ENCODE measurements around the gene PRKCA. TPM values are rescaled to one million over a fixed set of nuclear protein-coding genes. Genes with fewer than 3 reads are reported as not detected.

The PRKCA gene
- total RNA-seq, 2 experiments from 2014 or later, result 75.1 to 78.5 TPM

DNA sequence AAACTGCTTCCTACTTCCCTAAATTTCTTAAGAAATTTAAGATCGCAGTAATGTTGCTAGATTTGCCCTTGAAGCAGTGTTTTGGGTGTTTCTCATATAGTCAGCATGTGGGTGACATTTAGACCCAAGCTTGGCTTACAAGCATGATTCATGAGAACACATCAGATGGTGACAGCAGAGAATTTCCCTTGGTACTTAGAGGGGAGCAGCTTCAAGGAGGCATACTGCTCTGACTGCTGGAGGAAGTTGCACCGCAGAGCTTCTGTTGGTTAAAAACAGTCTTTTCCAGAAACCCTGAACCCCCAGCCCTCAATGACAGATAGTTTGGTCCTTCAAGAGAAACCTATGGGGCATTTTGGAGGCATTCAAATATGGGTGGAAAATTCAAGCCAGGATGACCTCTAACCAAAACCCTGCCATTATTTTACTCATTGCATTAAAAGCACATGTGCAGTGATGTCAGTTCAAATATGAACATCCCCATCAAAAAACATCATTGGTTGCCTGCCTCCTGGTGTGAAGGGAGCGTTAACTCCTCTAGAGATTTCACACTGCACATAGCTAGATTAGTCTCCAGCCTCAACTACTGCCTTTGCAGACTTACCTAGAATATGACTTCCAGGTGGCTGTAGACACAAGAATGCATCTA is 331.0 kb downstream of the PRKCA start:
- Mint-ChIP-seq H3K4me1 (ENCODE audit: low read depth) (peaks cover 55% of the 10 kb centered on the region), H3K36me3 (peaks cover 6% of the 10 kb centered on the region), H3K4me3 (no peak overlapping the region), H3K27ac (peak overlapping the region; percentile 61), H3K27me3 (no peaks in the 10 kb centered on the region), H3K9me3 (no peaks in the 10 kb centered on the region)
- POLR2A ChIA-PET, result interaction anchor here (0.7 to 1.2 kb wide), 6 partner anchors 17 to 464 kb away, joined by 3 to 6 read pairs (median 4); no protein-coding TSS in a partner anchor
- intact Hi-C loops (cut with micrococcal nuclease), result loop anchor here (1.0 to 5.0 kb wide), 7 partner anchors 23 to 321 kb away; no protein-coding TSS in a partner anchor
- CTCF ChIA-PET, result interaction anchor here (1.3 to 2.4 kb wide), 4 partner anchors 67 to 433 kb away, joined by 3 to 9 read pairs (median 6); no protein-coding TSS in a partner anchor
- DNase-seq, result peak; percentile 70

DNA sequence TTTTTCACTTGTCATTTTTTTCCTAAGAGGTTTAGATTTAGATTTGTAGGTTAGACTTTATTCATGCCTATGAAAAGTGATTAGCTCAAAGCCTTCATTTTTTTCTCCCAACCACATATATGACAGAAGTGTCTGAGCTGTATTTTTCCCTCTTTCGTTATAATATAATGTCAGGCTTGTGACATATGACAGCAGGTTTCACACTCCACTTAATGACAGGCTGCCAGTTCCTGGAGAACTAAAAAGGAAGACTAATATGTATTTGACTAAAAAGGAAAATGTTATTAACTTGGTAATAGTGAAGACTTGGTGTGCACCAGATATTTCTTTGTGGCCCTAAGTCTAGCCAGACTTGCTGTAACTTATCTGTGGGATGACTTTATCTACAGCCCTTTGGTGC is 331.8 kb downstream of the PRKCA start:
- ChIA-PET CTCF (interaction anchor here (1.3 to 2.4 kb wide), 4 partner anchors 67 to 433 kb away, joined by 3 to 9 read pairs (median 6); no protein-coding TSS in a partner anchor), POLR2A (interaction anchor here (0.9 to 1.2 kb wide), 2 partner anchors 22 to 115 kb away, joined by 3 read pairs; no protein-coding TSS in a partner anchor)
- Mint-ChIP-seq H3K27me3 (no peaks in the 10 kb centered on the region), H3K4me3 (no peak overlapping the region), H3K36me3 (peaks cover 6% of the 10 kb centered on the region), H3K4me1 (ENCODE audit: low read depth) (peaks cover 56% of the 10 kb centered on the region), H3K27ac (peak overlapping the region; percentile 61), H3K9me3 (no peaks in the 10 kb centered on the region)
- DNase-seq, result no peak
- intact Hi-C loops (cut with micrococcal nuclease), result loop anchor here (5.0 kb wide), 2 partner anchors 122 to 322 kb away; no protein-coding TSS in a partner anchor

DNA sequence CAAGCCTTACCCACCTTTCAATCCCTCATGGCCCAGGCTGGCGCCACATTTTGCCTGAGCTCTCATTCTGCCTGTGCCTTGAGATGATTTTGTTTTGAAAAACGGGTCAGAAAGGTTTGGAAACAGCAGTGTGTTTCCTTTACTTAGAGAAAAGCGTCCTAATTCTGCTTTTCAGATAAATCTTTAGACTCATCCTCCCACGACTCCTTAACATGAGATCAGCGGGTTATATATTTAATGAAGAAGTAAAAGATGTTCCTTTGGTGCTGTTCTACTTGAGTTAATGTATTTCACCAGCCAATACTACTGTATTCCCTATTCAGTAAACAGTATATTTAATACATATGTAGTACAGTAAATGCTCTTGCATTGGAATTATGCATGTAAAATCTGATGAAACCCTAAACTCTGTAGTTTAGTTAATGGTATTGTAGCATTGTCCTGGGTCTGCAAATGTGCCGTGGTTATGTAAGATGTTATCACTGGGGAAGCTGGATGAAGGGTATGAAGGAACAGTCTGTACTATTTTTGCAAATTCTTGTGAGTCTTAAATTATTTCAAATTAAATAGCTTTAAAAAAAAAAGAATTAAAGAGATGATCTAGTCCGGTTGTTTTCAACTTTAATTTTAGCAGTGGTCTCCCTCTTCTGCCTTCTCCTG is 333.1 kb downstream of the PRKCA start:
- Mint-ChIP-seq H3K4me3 (no peak overlapping the region), H3K4me1 (ENCODE audit: low read depth) (peaks cover 50% of the 10 kb centered on the region), H3K36me3 (peaks cover 10% of the 10 kb centered on the region), H3K27me3 (no peaks in the 10 kb centered on the region), H3K27ac (peak overlapping the region; percentile 74), H3K9me3 (no peaks in the 10 kb centered on the region)
- intact Hi-C loops (cut with micrococcal nuclease), result no loop called here
- POLR2A ChIA-PET, result no interaction called here
- no peak for DNase-seq
- CTCF ChIA-PET, result no interaction called here

DNA sequence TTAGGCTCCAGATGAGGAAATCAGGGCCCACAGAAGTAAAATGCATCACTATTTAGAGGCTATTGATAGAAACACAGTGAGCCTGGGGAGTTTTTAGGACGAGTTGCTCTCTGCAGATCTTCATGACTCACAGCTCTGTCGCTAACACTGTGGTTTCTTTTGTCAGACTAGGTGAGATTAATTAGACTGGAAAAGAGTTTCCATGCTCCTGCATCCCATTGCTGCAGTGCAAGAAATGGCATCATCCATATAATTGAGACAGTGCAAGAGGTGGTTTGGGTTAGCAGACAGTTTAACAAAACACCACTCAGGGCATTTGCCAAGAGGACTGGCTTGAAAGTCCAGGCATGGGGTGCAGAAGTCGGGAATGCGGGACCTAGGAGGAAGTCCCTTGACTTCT is 333.7 kb downstream of the PRKCA start:
- intact Hi-C loops (cut with micrococcal nuclease), result no loop called here
- H3K4me1 Mint-ChIP-seq (ENCODE audit: low read depth), result peaks cover 46% of the 10 kb centered on the region
- no peaks in the 10 kb centered on the region for H3K27me3 Mint-ChIP-seq
- H3K27ac Mint-ChIP-seq, result peak overlapping the region; percentile 74
- CTCF ChIA-PET, result no interaction called here
- DNase-seq, result no peak
- H3K9me3 Mint-ChIP-seq, result no peaks in the 10 kb centered on the region
- POLR2A ChIA-PET, result no interaction called here
- H3K36me3 Mint-ChIP-seq, result peaks cover 10% of the 10 kb centered on the region
- H3K4me3 Mint-ChIP-seq, result no peak overlapping the region

DNA sequence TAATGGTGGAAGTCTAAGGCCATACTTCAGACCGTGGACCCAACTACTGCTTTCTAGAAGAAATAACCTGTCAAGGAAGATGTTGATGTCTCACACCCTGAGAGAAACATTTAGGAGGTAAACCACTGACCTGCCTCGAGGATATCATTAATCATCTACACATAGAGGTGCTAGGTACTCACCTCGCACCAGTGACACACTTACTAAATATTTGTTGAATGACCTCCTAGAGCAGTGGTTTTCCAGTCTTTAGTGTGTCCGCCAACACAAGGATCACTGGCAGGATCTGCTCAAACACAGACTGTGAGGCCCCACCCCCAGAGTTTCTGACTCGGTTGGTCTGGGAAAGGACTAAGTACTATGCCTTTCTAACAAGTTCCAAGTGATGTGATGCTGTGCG is 335.1 kb downstream of the PRKCA start:
- no peak overlapping the region for H3K4me3 Mint-ChIP-seq
- H3K27me3 Mint-ChIP-seq, result no peaks in the 10 kb centered on the region
- intact Hi-C loops (cut with micrococcal nuclease), result no loop called here
- POLR2A ChIA-PET, result no interaction called here
- DNase-seq, result no peak
- no peak overlapping the region for H3K27ac Mint-ChIP-seq
- H3K9me3 Mint-ChIP-seq, result no peaks in the 10 kb centered on the region
- H3K4me1 Mint-ChIP-seq (ENCODE audit: low read depth), result peaks cover 44% of the 10 kb centered on the region
- peaks cover 20% of the 10 kb centered on the region for H3K36me3 Mint-ChIP-seq
- CTCF ChIA-PET, result no interaction called here

DNA sequence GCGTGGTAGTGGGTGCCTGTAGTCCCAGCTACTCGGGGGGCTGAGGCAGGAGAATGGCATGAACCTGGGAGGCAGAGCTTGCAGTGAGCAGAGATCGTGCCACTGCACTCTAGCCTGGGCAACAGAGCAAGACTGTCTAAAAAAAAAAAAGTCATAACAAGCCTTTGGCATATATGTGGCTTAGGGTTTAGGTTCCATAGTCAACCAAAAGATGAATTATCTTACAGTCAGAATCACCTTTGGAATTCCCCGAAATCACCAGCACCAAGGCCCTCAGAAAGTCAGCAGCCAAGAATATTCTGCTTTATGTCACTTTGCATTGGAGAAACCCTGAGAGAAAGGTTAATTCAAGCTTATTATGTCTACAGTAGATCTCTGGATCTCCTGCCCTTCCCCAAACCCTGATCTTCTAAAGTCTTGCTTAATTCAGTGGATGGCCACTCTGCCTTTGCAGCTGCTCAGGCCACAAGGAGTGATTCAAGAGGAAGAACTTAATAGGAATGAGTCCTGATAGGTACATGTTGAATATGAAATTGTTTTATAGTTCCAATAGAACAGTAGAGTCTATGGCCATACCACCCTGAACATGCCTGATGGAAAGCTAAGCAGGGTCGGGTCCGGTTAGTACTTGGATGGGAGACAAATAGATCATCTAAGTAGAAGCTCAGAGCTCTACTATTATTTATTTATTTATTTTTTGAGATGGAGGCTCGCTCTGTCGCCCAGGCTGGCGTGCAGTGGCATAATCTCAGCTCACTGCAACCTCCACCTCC is 336.5 kb downstream of the PRKCA start:
- Mint-ChIP-seq H3K4me3 (no peak overlapping the region), H3K36me3 (peaks cover 22% of the 10 kb centered on the region), H3K9me3 (no peaks in the 10 kb centered on the region), H3K27me3 (no peaks in the 10 kb centered on the region), H3K27ac (no peak overlapping the region), H3K4me1 (ENCODE audit: low read depth) (peaks cover 34% of the 10 kb centered on the region)
- intact Hi-C loops (cut with micrococcal nuclease), result no loop called here
- ChIA-PET POLR2A (no interaction called here), CTCF (interaction anchor here (0.7 kb wide), 1 partner anchor 799 kb away, joined by 3 read pairs; no protein-coding TSS in a partner anchor)
- no peak for DNase-seq

DNA sequence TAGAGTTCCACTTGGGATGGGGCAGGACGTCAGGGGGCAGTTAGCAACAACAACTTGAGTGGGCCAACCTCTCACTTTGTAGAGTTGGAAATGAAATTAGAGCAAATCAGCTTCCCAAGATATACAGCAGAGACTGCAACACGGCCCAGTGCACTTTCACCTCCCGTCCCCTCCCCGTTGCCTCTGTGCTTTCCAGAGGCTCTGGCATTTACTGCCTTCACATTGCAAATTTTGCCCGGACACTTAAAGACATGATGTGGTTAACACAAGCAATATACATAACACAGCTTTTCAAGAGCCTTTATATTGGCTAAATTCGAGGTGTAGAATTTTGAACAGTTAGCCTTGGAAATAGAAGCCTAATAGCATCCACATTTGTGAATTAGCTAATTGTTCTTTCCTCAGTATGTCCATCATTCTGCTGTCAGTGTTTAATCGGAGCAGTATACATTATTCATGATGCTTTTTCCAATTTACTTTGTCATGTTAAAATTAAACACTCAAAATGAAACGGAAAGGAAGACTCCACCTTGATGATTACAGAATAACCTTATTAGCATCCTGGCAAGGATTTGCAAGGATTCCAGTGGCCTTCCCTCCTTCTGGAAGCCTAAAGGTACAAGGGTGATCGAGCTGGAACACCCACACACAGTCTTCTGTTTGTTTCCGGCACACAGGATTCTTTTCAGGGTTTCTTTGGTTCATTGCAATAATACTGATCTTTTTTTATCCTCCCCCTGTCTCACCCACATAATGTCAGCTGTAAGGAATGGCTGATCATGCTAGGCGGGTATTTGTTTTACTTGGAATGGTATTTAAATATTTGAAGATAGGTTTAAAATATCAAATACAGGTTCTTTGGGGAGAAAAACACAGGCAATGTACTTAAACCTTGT is 341.6 kb downstream of the PRKCA start:
- H3K27me3 Mint-ChIP-seq, result no peaks in the 10 kb centered on the region
- H3K9me3 Mint-ChIP-seq, result no peaks in the 10 kb centered on the region
- CTCF ChIA-PET, result no interaction called here
- POLR2A ChIA-PET, result interaction anchor here (0.6 kb wide), 1 partner anchor 17 kb away, joined by 3 read pairs; no protein-coding TSS in a partner anchor
- no peak for DNase-seq
- peak overlapping the region; percentile 1 for H3K27ac Mint-ChIP-seq
- intact Hi-C loops (cut with micrococcal nuclease), result no loop called here
- peaks cover 37% of the 10 kb centered on the region for H3K36me3 Mint-ChIP-seq
- no peak overlapping the region for H3K4me3 Mint-ChIP-seq
- peaks cover 11% of the 10 kb centered on the region for H3K4me1 Mint-ChIP-seq (ENCODE audit: low read depth)

DNA sequence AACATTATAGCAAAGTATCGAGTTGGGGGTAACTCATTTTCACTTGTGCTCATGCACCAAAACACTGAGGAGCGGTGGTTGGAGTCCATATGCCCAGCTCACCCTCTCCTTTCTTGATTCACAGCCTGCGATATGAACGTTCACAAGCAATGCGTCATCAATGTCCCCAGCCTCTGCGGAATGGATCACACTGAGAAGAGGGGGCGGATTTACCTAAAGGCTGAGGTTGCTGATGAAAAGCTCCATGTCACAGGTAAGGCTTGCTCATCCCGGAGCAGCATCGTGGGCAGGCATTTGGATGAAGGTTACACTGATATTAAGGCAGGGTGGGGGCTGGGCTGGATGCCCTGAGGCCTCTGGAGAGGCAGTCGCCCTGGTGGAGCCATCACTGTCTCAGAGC is 342.8 kb downstream of the PRKCA start:
- no peak for DNase-seq
- intact Hi-C loops (cut with micrococcal nuclease), result no loop called here
- H3K4me3 Mint-ChIP-seq, result no peak overlapping the region
- ChIA-PET POLR2A (interaction anchor here (0.6 kb wide), 1 partner anchor 16 kb away, joined by 3 read pairs; no protein-coding TSS in a partner anchor), CTCF (no interaction called here)
- peaks cover 34% of the 10 kb centered on the region for H3K36me3 Mint-ChIP-seq
- no peaks in the 10 kb centered on the region for H3K9me3 Mint-ChIP-seq
- H3K27ac Mint-ChIP-seq, result no peak overlapping the region
- no peaks in the 10 kb centered on the region for H3K27me3 Mint-ChIP-seq
- H3K4me1 Mint-ChIP-seq (ENCODE audit: low read depth), result peaks cover 23% of the 10 kb centered on the region

GRCh38 chr17:66647391-66647983 is 345.1 kb downstream of the PRKCA start:
- H3K4me3 Mint-ChIP-seq, result no peak overlapping the region
- H3K27ac Mint-ChIP-seq, result no peak overlapping the region
- H3K36me3 Mint-ChIP-seq, result peaks cover 36% of the 10 kb centered on the region
- POLR2A ChIA-PET, result no interaction called here
- H3K9me3 Mint-ChIP-seq, result no peaks in the 10 kb centered on the region
- CTCF ChIA-PET, result no interaction called here
- intact Hi-C loops (cut with micrococcal nuclease), result no loop called here
- no peaks in the 10 kb centered on the region for H3K27me3 Mint-ChIP-seq
- H3K4me1 Mint-ChIP-seq (ENCODE audit: low read depth), result peaks cover 36% of the 10 kb centered on the region
- no peak for DNase-seq

- H3K27ac Mint-ChIP-seq, result peak overlapping the region; percentile 15
- H3K27me3 Mint-ChIP-seq, result no peaks in the 10 kb centered on the region
- H3K36me3 Mint-ChIP-seq, result peaks cover 51% of the 10 kb centered on the region
These were observed 347.6 kb downstream of the PRKCA start for GRCh38 chr17:66649818-66650543.

More at GRCh38 chr17:66649818-66650543, 347.6 kb downstream of the PRKCA start:
- Mint-ChIP-seq H3K9me3 (no peaks in the 10 kb centered on the region), H3K4me1 (ENCODE audit: low read depth) (peaks cover 55% of the 10 kb centered on the region), H3K4me3 (no peak overlapping the region)
- no peak for DNase-seq
- intact Hi-C loops (cut with micrococcal nuclease), result no loop called here
- CTCF ChIA-PET, result interaction anchor here (0.6 to 1.2 kb wide), 3 partner anchors 22 to 663 kb away, joined by 3 read pairs; no protein-coding TSS in a partner anchor
- POLR2A ChIA-PET, result interaction anchor here (0.7 kb wide), 1 partner anchor 651 kb away, joined by 3 read pairs; no protein-coding TSS in a partner anchor
